Endothelial cell of umbilical vein (primary cell): ENCODE measurements around the gene SLC6A7. TPM values are rescaled to one million over a fixed set of nuclear protein-coding genes. Genes with fewer than 3 reads are reported as not detected.

Source experiments
- BruUV-seq: library from RNA; stranded (reverse); fragments of 400-500 nt; replicated peaks from 2 replicates; lab custom pipeline; 2021; lab: Mats Ljungman, UMichigan
- CTCF ChIA-PET: fragments of 300-600, 350-600 bp; sonication (Branson Sonifier 250); formaldehyde crosslinking; loops from one replicate; lab custom pipeline; 2021; ENCODE audit warnings: antibody characterized with exemption, inconsistent platforms; lab: Charles Lee
- POLR2A ChIA-PET: fragments of 300-600, 350-600 bp; sonication (Branson Sonifier 250); formaldehyde crosslinking; loops from one replicate; lab custom pipeline; 2021; ENCODE audit warnings: antibody characterized with exemption, inconsistent platforms; lab: Charles Lee
- DNase-seq: peaks from one replicate; pipeline ENCODE4 v3.0.0-alpha.2; 2011; ENCODE audit warnings: low read depth, low spot score
- FAIRE-seq: peaks from 2 replicates; lab custom pipeline; 2011; peaks lifted over from hg19 to GRCh38; lab: Jason Lieb, UNC
- H2AFZ ChIP-seq: 2 replicates; pipeline ENCODE4 v1.6.0; 2012; ENCODE audit warnings: low read depth, low read length, control low read depth, inconsistent platforms
- H3K27ac ChIP-seq: 2 replicates; pipeline ENCODE4 v1.5.1; 2011; ENCODE audit warnings: low read depth, mild to moderate bottlenecking, control low read depth, low read length, moderate library complexity; ENCODE audit not compliant: insufficient read depth
- H3K27me3 ChIP-seq, 2 experiments: 2 replicates each; pipeline versions ENCODE4 v1.6.0 to v1.6.1; 2011; ENCODE audit warnings: low read length in 2 of 2, mixed read lengths in 1 of 2; ENCODE audit not compliant: control insufficient read depth in 2 of 2, insufficient read depth in 2 of 2
- H3K36me3 ChIP-seq, 2 experiments: 2 replicates in 1 of 2; 3 replicates in 1 of 2; pipeline ENCODE4 v1.5.1; 2011; ENCODE audit warnings: low read length in 2 of 2, mild to moderate bottlenecking in 1 of 2, moderate library complexity in 1 of 2; ENCODE audit not compliant: control insufficient read depth in 2 of 2, insufficient read depth in 2 of 2; ENCODE audit errors: extremely low read depth in 1 of 2
- H3K4me1 ChIP-seq: 3 replicates; pipeline ENCODE4 v1.5.1; 2011; ENCODE audit warnings: mild to moderate bottlenecking, low read length; ENCODE audit not compliant: control insufficient read depth, insufficient read depth; ENCODE audit errors: extremely low read depth
- H3K4me2 ChIP-seq: 2 replicates; pipeline ENCODE4 v1.6.1; 2011; ENCODE audit warnings: low read length, control low read depth, mixed read lengths; ENCODE audit not compliant: insufficient read depth
- H3K4me3 ChIP-seq, 3 experiments: fragments of 200-600 bp in 1 of 3; sonication (generic), shearing (Covaris generic) in 1 of 3; replicated peaks in 1 of 3; 2 replicates each; pipeline ENCODE4 v1.5.1; 2011 to 2016; ENCODE audit warnings: control low read depth in 3 of 3, low read length in 3 of 3, mild to moderate bottlenecking in 2 of 3, inconsistent platforms in 1 of 3, low read depth in 1 of 3, moderate library complexity in 1 of 3; ENCODE audit not compliant: insufficient read depth in 1 of 3
- H3K79me2 ChIP-seq: 2 replicates; pipeline ENCODE4 v1.6.0; 2012; ENCODE audit warnings: low read length, inconsistent platforms; ENCODE audit not compliant: control insufficient read depth, insufficient read depth
- H3K9ac ChIP-seq: replicated peaks from 2 replicates; pipeline ENCODE3; 2011; ENCODE audit warnings: low read length, control low read depth; ENCODE audit not compliant: insufficient read depth; ENCODE audit errors: extremely low read depth
- H3K9me1 ChIP-seq: replicated peaks from 3 replicates; pipeline ENCODE4 v1.6.0; 2011; ENCODE audit warnings: mild to moderate bottlenecking, low read length; ENCODE audit not compliant: control insufficient read depth, insufficient read depth; ENCODE audit errors: extremely low read depth
- H3K9me3 ChIP-seq: replicated peaks from 2 replicates; pipeline ENCODE4 v1.5.1; 2012; ENCODE audit warnings: low read length, inconsistent platforms; ENCODE audit not compliant: control insufficient read depth, insufficient read depth
- H4K20me1 ChIP-seq: replicated peaks from 2 replicates; pipeline ENCODE3; 2011; ENCODE audit warnings: mild to moderate bottlenecking, low read length; ENCODE audit not compliant: control insufficient read depth, insufficient read depth; ENCODE audit errors: extremely low read depth
- CTCF ChIP-seq, 2 donors: IDR thresholded peaks; 1 replicate in 1 of 2; 2 replicates in 1 of 2; pipeline ENCODE4 v1.5.1; 2011; ENCODE audit warnings: low read length in 2 of 2, mild to moderate bottlenecking in 2 of 2, moderate library complexity in 2 of 2, control low read depth in 1 of 2, inconsistent platforms in 1 of 2, low read depth in 1 of 2; ENCODE audit not compliant: insufficient read depth in 1 of 2; ENCODE audit errors: extremely low read depth in 1 of 2
- EZH2 ChIP-seq: IDR thresholded peaks from 2 replicates; pipeline ENCODE4 v1.6.1; 2012; ENCODE audit warnings: borderline replicate concordance, low read depth, mild to moderate bottlenecking, moderate library complexity, low read length, inconsistent platforms; ENCODE audit not compliant: severe bottlenecking
- FOS ChIP-seq: IDR thresholded peaks from 2 replicates; pipeline ENCODE4 v1.6.1; 2011; ENCODE audit warnings: mild to moderate bottlenecking, low read length, moderate library complexity, borderline replicate concordance; ENCODE audit not compliant: insufficient read depth
- GATA2 ChIP-seq: IDR thresholded peaks from 2 replicates; pipeline ENCODE4 v1.7.0; 2011; ENCODE audit warnings: low read depth, mild to moderate bottlenecking, moderate library complexity, mixed read lengths, low read length; ENCODE audit not compliant: insufficient read length, insufficient read depth
- JUN ChIP-seq: IDR thresholded peaks from 2 replicates; pipeline ENCODE4 v1.6.1; 2011; ENCODE audit warnings: borderline replicate concordance, low read depth; ENCODE audit not compliant: insufficient read length, insufficient read depth
- MAX ChIP-seq: IDR thresholded peaks from 2 replicates; pipeline ENCODE4 v1.6.1; 2011; ENCODE audit not compliant: insufficient read depth, insufficient read length
- MYC ChIP-seq: IDR thresholded peaks from one replicate; pipeline ENCODE4 v1.6.1; 2011; ENCODE audit warnings: mild to moderate bottlenecking, low read depth, low read length
- POLR2A ChIP-seq: IDR thresholded peaks from 2 replicates; pipeline ENCODE4 v1.6.1; 2012; ENCODE audit warnings: low read depth, mild to moderate bottlenecking, control low read depth, low read length
- POLR2AphosphoS5 ChIP-seq: IDR thresholded peaks from 2 replicates; pipeline ENCODE4 v1.6.1; 2012; ENCODE audit warnings: low read depth, mild to moderate bottlenecking, control low read depth, low read length, moderate library complexity; ENCODE audit not compliant: insufficient read depth
- dilution Hi-C: fragments of 300-500 bp; cut with MboI; formaldehyde crosslinking; loops from one replicate; pipeline ENCODE4 v1.15.0; 2019; ENCODE audit warnings: low sequenced_read_pairs; ENCODE audit not compliant: extremely low pct_ligation_motif_present
- intact Hi-C: fragments of 100-400 bp; cut with micrococcal nuclease; formaldehyde crosslinking; loops from one replicate; pipeline ENCODE4 v1.10.0; 2022
- polyA plus RNA-seq, 4 experiments: library from polyadenylated mRNA; depleted of rRNA in 3 of 4; stranded (reverse) in 3 of 4; unstranded in 1 of 4; fragments of >200 nt; gene quantifications; 2 replicates each; pipeline versions ENCODE4 v1.2.1 to v1.2.3, GENCODE V29; 2011 to 2012; ENCODE audit warnings: missing spikeins in 1 of 4
- total RNA-seq: library from RNA; stranded (reverse); gene quantifications from 2 replicates; pipeline ENCODE4 v1.2.3, GENCODE V29; 2021

Gene SLC6A7
- total and polyA plus RNA-seq, 2 donors (not counting 3 experiments of a cell fraction or from before 2014, with no cell fraction given), result not detected

GRCh38 chr5:150251504-150251903 lies 61.6 kb downstream of the SLC6A7 start:
- BruUV-seq, result no TSS peak
- dilution Hi-C loops, result no loop called here
- Histone ChIP-seq H2AFZ (no peak overlapping the region), H3K9ac (no peak overlapping the region), H3K27ac (no peak overlapping the region), H3K9me3 (no peaks in the 10 kb centered on the region), H3K4me1 (no peaks in the 10 kb centered on the region), H3K9me1 (no peaks in the 10 kb centered on the region), H3K4me2 (no peak overlapping the region), H3K27me3 (no peaks in the 10 kb centered on the region), H3K79me2 (no peaks in the 10 kb centered on the region), H3K4me3 (no peak overlapping the region), H4K20me1 (no peaks in the 10 kb centered on the region), H3K36me3 (no peaks in the 10 kb centered on the region)
- FAIRE-seq (no peak), DNase-seq (no peak)
- intact Hi-C loops, result no loop called here
- POLR2A ChIA-PET, result no interaction called here
- CTCF ChIA-PET, result interaction anchor here (1.3 kb wide), 1 partner anchor 13 kb away, joined by 3 read pairs; no protein-coding TSS in a partner anchor
- no peak for TF ChIP-seq FOS
- no peak for TF ChIP-seq POLR2AphosphoS5
- no peak for TF ChIP-seq MAX
- TF ChIP-seq JUN, result no peak
- no peak for TF ChIP-seq MYC
- no peak for TF ChIP-seq GATA2

GRCh38 chr5:150252489-150252888 lies 62.6 kb downstream of the SLC6A7 start:
- FAIRE-seq, result no peak
- Histone ChIP-seq H3K4me2 (no peak overlapping the region), H3K27ac (no peak overlapping the region), H3K79me2 (no peaks in the 10 kb centered on the region), H3K9ac (no peak overlapping the region), H3K9me1 (no peaks in the 10 kb centered on the region), H3K4me3 (no peak overlapping the region), H2AFZ (no peak overlapping the region), H3K27me3 (no peaks in the 10 kb centered on the region), H4K20me1 (no peaks in the 10 kb centered on the region), H3K4me1 (no peaks in the 10 kb centered on the region), H3K36me3 (no peaks in the 10 kb centered on the region), H3K9me3 (no peaks in the 10 kb centered on the region)
- BruUV-seq, result no TSS peak
- TF ChIP-seq POLR2A (no peak), MAX (no peak), MYC (no peak), CTCF (IDR thresholded peaks at IDR 0.05; ENCODE audit: extremely low read depth in 1 of 2, insufficient read depth in 1 of 2, low read depth in 1 of 2, low read length in 2 of 2) (no peak), EZH2 (no peak), GATA2 (no peak), POLR2AphosphoS5 (no peak), FOS (no peak), JUN (no peak)
- CTCF ChIA-PET, result no interaction called here
- POLR2A ChIA-PET, result no interaction called here
- DNase-seq, result no peak
- intact Hi-C loops (no loop called here), dilution Hi-C loops (no loop called here)
